DND-41 (cell line): Measurements from ENCODE around the gene FAM149A.

Experiments
- EZH2 ChIP-seq: IDR thresholded peaks from 3 replicates; pipeline ENCODE4 v1.6.1; 2012; ENCODE audit warnings: borderline replicate concordance, low read depth, mild to moderate bottlenecking, moderate library complexity, low read length, inconsistent platforms; ENCODE audit not compliant: severe bottlenecking
- TF ChIP-seq, protein P1 (sequence below): IDR thresholded peaks from 2 replicates; pipeline ENCODE4 v1.5.1; 2012; ENCODE audit warnings: borderline replicate concordance, low read length, moderate library complexity, mild to moderate bottlenecking; ENCODE audit not compliant: poor library complexity, severe bottlenecking; ENCODE audit errors: extremely low read depth

GRCh38 chr4:186104890-186105646 lies 564 bp downstream of the FAM149A start:
- TF ChIP-seq, protein P1, sequence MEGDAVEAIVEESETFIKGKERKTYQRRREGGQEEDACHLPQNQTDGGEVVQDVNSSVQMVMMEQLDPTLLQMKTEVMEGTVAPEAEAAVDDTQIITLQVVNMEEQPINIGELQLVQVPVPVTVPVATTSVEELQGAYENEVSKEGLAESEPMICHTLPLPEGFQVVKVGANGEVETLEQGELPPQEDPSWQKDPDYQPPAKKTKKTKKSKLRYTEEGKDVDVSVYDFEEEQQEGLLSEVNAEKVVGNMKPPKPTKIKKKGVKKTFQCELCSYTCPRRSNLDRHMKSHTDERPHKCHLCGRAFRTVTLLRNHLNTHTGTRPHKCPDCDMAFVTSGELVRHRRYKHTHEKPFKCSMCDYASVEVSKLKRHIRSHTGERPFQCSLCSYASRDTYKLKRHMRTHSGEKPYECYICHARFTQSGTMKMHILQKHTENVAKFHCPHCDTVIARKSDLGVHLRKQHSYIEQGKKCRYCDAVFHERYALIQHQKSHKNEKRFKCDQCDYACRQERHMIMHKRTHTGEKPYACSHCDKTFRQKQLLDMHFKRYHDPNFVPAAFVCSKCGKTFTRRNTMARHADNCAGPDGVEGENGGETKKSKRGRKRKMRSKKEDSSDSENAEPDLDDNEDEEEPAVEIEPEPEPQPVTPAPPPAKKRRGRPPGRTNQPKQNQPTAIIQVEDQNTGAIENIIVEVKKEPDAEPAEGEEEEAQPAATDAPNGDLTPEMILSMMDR = no peak
- no peak for TF ChIP-seq EZH2
